Stimulated activated CD8-positive, alpha-beta memory T cell treated with anti-CD3 and anti-CD28 coated beads, Interleukin-4, amount 100 ng/mL, for 48 hours (primary cell): Measurements from ENCODE around the gene ANAPC15.
A peak's percentile ranks its signal among the peaks of the same experiment; 100 is the strongest.
"Not testable (repeated sequence)": the region's sequence is repeated elsewhere in the genome, so short reads cannot be mapped to it uniquely, and the experiment has no call there.

Experiments used
- DNase-seq: peaks from one replicate; pipeline ENCODE4 v3.0.0-alpha.2; 2020

The ANAPC15 gene

DNA sequence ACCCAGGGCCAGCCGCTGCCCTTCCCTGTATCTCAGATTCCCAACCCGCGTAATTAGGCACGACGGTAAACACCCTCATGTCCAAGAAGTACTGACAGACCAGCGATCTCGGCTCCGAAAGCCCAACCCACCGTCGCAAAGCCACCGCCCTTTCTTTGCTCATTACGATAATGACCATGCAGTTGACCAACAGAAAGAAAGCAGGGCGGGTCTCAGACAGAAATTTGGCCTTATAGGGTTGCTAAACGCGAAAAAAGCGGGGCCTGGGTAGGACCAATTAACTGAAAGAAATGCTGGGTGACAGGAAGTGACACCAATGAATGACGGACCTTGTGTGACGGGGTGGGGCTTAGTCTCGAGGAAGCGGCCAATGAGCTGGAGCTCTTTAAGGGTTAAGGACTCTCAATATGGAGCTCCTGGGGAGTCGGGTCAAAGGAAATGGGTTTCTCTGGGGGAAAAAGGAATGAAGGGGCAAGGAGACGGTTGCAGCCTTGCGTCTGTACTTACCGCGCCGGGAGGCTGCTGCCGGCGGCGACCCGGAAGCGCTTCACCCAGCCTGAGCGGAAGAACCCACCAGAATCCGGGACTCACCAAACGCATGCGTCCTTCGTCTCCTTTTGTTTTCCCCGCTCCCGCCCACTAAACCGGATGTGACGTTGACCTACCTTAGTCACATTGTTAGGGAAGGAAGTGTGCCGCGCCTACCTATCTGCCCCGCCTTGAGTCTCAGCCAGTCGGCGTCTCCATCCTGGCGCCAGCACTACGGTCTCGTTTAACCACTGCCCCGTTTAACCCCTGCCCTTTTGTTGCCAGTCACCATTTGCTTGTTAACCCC is at the start of gene ANAPC15:
Gene ANAPC15, minus strand, starts transcription at position 553 of the 835 bp plus-strand sequence. CDS start 1,419 bp downstream, outside the sequence.
- peak; percentile 100 for DNase-seq

DNA sequence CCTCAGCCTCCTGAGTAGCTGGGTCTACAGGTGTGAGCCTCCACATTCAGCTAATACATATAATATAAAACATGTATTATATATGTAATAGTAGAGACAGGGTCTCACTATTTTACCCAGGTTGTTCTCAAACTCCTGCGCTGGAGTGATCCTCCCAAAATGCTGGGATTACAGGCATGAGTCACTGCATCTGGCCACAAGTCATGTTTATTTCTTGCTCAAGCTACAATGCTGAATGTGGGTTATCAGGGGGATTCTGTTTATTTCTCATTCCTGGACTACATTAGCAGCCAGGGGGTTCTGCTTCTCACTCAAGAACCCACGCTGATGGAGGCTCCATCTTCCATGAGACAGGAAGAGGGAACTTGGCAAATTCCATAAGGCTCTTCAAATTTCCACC is 47.8 kb upstream of the ANAPC15 start:
- DNase-seq, result no peak

DNA sequence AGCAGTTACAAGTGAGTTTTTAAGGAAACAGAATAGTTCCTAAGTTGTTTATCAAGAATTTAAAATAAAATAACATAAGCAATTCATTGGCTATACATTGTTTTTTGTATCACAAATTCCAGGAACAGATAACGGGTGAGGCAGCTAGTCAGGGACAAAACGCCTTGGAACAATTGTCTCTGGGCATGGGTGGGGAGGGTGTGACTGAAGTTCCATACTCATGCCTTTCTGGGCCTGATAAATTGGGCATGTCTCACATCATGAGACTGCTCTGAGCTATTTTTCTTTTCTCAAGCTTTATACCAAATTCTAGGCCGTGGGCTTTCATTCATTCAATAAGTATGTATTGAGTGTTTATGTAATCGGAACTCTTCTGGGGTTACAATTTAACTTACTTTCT is 44.6 kb upstream of the ANAPC15 start:
- DNase-seq, result no peak

DNA sequence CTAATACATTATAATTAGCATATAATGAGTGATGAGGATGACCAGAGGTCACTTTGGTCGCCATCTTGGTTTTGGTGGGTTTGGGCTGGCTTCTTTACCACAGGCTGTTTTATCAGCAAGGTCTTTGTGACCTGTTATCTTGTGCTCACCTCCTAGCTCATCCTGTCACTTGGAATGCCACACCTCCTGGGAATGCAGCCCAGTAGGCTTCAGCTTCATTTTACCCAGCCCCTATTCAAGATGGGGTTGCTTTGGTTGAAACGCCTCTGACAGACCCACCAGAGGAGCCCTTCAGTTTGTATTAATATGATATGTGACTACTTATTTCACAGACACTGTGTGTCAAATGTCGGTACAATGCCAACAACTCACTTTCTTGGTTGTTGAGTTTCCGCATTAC is 43.3 kb upstream of the ANAPC15 start:
- DNase-seq, result no peak

DNA sequence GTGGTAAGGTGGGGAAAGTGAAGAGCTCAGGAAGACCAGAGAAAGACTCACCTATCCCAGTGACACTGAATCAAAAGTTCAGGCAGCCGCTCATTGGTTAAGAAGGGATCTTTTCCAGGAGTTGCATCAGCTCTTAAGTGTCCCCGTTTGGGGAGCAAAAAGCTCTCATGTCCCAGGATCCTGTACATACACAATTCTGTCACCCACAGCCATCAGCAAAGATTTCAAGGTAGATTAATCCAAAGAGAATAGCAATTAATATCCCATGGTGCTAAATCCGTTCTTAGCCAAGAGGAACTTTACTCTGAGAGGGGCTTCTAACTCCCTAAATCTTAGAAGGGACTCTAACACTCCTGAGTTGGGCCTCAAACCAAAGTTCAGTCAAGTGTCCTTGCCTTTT is 42.3 kb upstream of the ANAPC15 start:
- DNase-seq, result no peak

DNA sequence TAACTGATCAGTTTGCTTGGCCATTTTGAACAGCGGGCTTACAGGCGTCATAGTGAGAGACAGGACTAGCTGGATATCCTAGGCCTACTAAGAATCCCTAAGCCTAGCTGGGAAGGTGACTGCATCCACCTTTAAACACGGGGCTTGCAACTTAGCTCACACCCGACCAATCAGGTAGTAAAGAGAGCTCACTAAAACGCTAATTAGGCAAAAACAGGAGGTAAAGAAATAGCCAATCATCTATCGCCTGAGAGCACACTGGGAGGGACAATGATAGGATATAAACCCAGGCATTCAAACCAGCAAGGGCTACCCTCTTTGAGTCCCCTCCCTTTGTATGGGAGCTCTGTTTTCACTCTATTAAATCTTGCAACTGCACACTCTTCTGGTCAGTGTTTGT is 41.4 kb upstream of the ANAPC15 start:
- not testable (repeated sequence) for DNase-seq

DNA sequence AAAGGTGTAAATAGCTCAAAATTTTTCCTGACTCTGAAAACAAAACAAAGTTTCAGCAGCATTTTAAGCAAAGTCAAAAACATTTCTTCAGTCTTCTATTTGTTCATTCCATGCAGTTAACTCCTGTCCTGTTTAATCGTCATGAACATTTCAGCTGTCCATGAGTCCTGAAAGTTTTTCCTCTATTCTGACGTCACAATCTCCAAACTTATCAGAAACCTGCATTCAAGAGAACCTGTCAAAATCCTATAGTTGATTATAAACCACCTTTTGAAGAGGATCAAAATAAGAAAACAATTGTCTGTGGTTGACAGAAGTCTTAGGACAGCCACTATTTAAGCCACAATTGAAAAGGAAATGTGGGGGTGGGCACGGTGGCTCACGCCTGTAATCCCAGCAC is 38.4 kb upstream of the ANAPC15 start:
- DNase-seq, result no peak

DNA sequence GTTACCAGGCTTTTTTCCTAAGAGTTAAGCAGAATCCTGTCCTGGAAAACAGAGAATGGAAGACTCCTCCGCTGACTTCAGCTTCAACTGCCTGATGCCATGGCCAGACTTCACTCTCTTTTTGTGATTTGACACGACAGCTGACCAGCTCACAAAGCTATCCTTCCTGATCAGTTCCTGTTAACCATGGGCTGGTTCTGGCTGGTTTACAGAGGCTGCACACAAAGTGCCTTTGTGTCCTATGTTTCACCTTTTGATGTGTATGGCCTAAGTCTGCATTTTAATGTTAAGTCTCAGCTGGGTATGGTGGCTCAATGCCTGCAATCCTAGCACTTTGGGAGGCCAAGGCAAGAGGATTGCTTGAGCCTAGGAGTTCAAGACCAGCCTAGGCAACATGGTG is 34.1 kb upstream of the ANAPC15 start:
- DNase-seq, result no peak

DNA sequence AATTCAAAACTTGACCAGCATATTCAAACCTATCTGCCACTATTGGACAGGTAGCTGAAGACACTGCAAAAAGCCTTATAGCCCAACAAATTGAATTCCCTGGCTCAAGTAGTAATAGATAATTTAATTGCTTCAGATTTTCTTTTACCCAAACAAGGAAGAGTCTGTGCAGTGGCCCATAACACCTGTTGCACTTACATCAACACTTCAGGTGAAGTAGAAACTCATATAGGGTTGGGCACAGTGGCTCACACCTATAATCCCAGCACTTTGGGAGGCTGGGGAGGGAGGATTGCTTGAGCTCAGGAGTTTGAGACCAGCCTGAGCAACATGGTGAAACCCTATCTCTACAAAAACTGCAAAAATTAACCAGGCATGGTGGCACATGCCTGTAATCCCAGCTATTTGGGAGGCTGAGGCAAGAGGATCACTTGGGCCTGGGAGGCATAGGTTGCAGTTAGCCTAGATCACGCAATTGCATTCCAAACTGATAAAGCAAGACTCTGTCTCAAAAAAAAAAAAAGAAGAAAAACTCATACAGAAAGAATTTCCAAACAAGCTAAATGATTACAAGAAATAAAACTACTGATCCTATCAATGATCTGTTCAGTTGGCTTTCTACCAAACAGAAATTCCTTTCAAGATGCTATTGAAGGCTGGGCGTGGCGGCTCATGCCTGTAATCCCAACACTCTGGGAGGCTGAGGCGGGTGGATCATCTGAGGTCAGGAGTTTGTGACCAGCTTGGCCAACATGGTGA is 32.5 kb upstream of the ANAPC15 start:
- DNase-seq, result no peak

DNA sequence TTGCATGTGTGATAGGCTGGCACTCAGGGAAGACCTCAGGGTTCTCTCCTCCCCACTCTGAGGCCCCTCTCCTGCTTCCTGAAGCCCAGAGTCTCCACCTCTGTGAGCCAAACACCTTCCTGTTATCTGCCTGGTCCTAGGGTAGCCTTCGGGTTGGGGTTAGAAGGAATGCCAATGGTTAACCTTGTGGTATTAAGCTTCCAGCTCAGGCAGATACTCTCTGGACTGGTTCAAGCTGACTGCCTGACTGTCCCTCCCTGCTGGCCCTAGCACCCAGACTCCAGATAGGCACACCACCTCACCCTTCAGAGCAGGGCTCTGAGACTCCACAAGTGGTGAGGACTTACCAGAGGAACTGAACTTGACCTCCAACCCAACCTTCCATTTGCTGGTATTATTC is 30.0 kb upstream of the ANAPC15 start:
- not testable (repeated sequence) for DNase-seq

DNA sequence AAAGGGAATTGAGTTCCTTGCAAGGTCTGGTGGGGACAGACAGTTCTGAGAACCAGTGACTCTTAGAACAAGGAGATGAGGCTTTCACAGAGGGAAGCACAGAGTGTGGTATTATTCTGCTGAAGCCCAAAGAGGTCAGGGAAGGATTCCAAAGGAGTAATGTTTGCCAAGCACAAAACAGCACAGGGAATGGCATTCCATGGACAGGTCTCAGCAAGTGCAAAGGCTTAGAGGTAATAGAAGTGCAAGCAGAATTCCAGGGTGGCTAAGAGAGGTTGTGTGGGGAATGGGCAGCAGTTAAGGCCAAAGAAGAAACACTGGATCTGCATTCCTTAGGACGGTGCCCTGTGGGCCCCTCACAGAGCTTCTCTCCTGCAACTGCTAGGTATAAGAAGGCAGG is 29.6 kb upstream of the ANAPC15 start:
- DNase-seq, result not testable (repeated sequence)

DNA sequence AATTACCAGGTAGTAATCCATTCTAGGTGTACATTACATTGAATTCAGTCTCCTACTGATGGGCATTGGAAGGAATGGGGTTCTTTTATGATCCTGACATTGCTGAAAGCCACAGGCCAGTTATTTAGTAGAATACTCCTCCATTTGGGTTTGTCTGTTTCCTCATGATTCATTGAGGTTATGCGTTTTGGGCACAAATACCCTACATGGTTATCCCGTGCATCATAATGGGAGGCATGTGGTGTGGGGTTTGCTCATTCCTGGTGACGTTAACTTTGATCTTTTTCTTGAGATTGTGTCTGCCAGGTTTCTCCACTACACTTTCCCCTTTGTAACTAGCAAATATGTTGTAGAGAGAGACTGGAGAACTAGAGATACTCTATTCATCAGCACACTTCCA is 28.6 kb upstream of the ANAPC15 start:
- DNase-seq, result peak; percentile 64

DNA sequence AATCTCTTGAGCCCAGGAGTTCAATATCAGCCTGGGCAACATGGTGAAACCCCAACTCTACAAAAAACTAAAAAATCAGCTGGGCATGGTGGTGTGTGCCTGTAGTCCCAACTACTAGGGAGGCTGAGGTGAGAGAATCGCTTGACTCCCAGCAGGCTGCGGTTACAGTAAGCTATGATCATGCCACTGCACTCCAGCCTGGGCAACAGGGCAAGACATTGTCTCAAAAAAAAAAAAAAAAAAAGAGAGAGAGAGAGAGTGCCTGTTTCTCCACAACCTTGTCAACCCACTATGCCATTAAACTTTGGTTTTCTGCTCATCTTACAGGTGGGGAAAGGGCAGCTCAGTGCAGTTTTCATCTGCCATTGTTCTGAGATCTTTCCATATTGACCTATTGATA is 28.2 kb upstream of the ANAPC15 start:
- DNase-seq, result no peak

DNA sequence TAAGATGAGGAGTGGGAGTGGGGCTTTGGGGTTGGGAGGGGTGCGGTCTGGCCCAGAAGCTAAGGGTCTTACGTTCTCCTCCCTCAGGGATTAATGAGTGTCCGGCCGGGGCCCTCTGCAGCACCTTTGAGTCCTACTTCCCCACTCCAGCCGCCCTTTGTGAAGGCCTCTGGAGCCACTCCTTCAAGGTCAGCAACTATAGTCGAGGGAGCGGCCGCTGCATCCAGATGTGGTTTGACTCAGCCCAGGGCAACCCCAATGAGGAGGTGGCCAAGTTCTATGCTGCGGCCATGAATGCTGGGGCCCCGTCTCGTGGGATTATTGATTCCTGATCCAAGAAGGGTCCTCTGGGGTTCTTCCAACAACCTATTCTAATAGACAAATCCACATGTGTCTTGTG is 27.0 kb upstream of the ANAPC15 start:
- no peak for DNase-seq

DNA sequence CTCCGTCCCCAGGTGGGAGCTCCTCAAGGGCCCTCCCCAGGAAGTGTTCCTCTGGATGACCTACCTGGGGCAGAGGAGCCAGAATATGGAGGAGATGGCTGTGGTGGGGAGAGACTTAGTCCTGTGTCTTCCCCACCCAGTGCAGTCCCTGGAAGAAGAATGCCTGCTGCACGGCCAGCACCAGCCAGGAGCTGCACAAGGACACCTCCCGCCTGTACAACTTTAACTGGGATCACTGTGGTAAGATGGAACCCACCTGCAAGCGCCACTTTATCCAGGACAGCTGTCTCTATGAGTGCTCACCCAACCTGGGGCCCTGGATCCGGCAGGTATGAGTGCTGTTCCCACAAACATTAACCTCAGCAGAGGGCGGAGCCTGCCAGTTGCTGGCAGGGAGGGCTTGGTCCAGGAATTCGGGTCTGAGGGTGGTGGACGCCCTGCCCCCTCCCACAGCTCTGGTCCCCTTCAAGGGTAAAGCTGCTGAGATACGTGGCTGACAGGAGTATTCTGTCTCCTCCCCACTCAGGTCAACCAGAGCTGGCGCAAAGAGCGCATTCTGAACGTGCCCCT is 26.4 kb upstream of the ANAPC15 start:
- no peak for DNase-seq

DNA sequence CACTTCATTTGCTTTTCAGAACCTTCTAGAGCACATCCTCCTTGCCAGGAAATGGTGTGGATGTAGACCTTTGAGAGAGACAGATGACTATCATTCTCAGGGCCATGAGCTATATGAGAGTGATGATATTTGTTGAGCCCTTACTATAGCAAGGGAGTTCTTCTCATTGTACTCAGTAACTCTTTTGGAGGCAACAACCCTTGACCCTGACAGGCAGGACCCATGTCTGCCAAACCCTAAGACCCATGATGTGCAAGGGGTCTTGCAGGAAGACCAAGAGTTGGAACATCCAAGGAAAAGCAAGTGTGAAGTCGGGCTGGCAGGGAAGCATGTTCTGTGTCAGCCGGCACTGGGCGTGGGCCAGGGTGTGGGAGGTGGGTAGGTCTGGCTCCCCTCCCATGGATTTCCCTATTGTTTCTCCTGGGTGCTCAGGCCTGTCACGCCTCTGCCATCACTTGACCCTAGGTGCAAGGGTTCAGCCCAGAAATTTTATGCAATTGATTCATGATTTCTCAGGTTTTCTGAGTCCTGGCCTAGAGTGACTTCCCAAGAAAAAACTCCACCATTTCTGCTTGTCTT is 24.3 kb upstream of the ANAPC15 start:
- DNase-seq, result no peak

DNA sequence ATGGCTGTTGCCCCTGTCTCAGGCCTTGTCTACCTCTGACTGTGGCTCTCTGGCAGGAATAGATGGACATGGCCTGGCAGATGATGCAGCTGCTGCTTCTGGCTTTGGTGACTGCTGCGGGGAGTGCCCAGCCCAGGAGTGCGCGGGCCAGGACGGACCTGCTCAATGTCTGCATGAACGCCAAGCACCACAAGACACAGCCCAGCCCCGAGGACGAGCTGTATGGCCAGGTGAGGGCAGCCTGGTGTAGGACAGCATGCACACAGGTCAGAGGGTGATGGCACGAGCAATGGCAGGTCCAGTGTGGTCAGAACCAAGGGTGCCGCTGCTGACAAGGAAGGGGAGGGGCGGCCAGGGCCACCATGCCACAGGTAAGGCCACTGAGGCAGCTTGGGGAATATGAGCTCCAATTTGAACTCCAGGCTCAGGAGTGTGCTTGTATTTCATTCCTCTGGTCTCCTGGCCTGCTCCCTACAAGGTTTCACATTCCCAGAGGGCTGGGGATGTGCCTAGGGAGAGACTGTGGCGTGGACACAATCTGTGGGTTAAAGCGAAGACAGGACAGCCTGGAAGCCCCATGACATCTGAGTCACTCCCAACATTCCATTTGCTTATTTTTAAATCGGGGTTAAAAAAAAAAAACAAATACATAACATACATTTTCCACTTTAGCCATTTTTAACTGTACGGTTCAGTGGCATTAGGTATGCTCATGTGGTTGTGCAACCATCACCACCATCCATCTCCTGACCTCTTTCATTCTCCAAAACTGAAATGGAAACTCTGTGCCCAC is 23.6 kb upstream of the ANAPC15 start:
- DNase-seq, result no peak

DNA sequence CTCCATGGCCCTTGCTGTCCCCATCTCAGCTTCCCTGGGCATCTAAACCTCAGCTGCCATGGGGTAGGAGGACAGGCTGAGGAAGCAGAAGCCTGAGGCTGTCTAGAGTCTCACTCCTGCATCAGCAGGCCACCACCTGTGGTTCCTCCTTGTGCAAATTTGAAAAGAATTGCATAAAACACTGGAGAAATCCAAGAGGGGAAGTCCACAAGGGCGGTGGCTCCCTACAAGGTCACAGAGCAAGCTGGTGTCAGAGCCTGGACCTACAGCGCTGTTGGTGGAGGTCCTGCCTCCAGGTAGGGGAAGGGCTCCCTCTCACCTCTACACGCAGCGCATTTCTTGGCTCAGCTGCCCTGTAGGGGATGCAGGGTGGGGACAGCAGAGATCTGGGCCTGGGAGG is 23.0 kb upstream of the ANAPC15 start, which contains the start of gene FOLR3:
Gene FOLR3, plus strand, starts transcription at position 253 of the 400 bp plus-strand sequence. CDS start 228 bp downstream, outside the sequence.
- DNase-seq, result not testable (repeated sequence)

DNA sequence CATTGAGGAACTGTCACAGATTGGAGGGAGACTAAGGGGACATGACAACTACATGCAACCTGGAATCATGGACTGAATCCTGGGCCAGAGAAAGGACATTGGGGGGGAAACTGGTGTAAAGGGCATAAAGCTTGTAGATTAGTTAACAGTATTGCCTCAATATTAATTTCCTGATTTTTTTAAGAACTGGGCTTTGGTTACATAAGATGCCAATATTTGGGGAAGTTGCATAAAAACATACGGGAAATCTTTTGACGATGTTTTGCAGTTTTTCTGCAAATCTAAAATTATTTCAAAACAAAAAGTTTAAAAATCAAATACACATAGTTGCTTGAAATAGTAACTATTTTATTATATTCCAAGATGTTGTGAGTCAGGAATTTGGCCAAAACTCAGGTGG is 20.2 kb upstream of the ANAPC15 start:
- DNase-seq, result no peak

DNA sequence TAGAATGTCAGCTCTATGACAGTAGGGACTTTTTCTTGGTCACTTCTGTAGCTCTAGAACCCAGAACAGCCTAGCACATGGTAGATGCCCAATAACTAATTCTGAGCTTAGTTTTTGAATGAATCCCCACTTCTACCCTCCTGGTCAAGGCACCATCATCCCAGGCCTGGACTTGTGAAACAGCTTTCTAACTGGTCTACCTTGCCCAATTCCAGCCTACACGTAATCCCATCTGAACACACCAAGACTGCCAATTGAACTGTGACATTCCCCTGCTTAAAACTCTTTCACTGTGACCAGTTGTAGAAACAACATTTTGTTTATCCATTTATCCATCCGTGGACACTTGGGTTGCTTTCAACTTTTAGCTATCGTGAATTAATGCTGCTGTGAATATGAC is 16.9 kb upstream of the ANAPC15 start:
- no peak for DNase-seq

DNA sequence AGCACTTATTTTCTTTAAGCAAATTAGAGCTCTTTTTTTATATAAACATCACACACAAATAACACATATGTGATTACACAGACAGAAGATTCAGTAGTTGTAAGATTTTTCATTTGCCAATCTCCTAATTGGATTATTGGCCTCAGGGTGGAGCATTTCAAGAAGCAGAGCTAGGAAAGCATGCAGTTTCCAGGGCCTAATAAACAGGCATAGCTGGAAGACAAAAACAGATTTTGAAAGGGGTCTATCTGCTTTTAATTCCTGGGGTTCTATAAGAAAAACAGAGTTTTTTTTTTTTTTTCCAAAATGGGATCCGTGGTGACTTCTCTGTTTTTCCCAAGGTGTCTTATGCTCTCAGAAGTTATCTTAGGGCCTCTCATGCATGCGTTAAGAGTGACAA is 15.4 kb upstream of the ANAPC15 start:
- DNase-seq, result no peak

DNA sequence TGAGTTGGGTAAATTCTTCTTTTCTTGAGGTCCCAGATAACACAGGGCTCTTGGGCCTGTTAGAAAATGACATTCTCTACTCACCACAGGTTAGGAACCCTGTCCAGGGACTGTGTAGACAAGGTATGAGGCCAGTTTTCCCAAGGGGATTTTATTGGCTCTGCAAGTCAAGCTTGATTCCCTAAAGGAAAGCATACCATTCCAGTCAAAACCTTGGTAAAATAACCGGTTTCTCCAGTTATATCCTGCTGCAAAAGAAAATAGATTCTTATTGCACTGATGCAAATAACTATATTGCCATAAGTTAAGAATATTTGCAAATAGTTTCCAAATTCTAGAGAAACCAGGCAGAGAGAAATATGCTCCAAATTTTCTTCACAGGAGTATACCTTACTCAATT is 13.5 kb upstream of the ANAPC15 start:
- no peak for DNase-seq

DNA sequence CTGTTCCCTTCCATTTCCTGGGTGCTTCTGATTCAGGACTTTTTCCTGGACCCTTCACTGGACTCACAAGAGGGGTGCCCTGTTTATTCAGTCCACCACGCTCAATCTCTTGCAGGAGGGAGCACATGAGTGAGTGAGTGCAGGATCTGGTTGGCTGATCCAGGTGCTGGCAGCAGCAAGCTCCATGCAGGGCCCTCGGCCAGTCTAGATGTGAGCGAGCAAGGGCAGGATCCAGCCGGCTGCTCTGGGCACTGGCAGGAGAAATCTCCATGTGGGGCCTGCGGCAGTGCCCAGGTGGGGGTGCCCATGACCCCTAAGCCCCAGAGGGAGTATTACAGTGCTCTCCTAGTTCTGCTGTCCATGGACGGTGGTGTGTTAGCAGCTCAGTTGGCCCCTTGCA is 11.6 kb upstream of the ANAPC15 start:
- DNase-seq, result no peak
